Measurements from ENCODE around the gene TRO.

TRO gene

DNA sequence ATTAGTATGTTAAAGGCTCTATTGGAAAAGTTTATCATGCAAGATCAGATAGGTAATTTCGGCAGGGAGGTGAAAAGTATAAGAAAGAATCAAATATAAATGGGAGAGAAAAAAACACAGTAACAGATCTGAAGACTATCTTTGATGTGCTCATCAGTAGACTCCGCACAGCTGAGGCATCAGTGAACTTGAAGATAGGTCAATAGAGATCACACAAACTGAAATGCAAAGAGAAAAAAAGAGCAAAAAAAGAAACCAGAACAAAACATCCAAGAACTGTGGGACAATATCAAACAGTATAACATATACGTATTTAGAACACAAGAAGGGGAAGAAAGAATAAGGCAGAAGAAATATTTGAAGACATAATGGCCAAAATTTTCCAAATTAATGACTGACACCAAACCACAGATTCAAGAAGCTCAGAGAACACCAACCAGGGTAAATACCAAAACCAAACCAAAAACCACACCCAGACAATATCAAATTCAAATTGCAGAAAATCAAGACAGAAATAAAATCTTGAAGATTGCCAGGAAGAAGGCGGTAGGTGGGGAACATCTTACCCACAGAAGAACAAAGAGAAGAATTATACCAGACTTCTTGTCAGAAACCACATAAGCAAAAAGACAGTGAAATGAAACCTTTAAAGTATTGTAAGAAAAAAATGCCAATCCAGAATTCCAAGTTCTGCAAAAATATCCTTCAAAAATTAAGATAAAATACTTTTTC, 44.3 kb downstream of the TRO start:
- Histone ChIP-seq H3K4me1 (ENCODE audit: insufficient read depth, low read length) (no peaks in the 10 kb centered on the region), H3K27ac (ENCODE audit: low read length) (no peak overlapping the region), H3K4me3 (ENCODE audit: low read length) (no peak overlapping the region), H3K27me3 (ENCODE audit: insufficient read depth, low read length) (no peaks in the 10 kb centered on the region), H3K9me3 (ENCODE audit: insufficient read depth, low read depth, low read length) (no peaks in the 10 kb centered on the region), H3K36me3 (ENCODE audit: insufficient read depth, low read depth, low read length) (no peaks in the 10 kb centered on the region), H3K9ac (ENCODE audit: low read depth, low read length) (no peak overlapping the region)

DNA sequence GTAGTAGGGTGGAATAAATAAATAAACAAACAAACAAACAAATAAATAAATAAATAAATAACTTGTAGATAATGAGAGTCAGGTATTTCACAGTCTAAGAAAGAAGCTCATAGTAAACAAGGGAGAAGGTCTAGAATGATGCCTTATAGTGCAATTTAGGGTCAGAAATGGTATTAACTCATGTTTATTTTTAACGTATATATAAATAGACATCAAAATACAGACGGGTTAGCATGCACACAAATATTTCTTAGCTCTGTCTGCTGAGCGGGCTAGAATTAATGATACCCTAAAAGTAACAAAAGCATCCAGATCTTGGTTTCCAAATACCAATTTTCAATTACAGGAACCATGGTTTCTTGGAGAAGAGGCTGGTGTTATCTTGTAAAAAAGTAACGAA, 56.8 kb downstream of the TRO start:
- no peak overlapping the region for H3K9ac ChIP-seq (ENCODE audit: low read depth, low read length)

DNA sequence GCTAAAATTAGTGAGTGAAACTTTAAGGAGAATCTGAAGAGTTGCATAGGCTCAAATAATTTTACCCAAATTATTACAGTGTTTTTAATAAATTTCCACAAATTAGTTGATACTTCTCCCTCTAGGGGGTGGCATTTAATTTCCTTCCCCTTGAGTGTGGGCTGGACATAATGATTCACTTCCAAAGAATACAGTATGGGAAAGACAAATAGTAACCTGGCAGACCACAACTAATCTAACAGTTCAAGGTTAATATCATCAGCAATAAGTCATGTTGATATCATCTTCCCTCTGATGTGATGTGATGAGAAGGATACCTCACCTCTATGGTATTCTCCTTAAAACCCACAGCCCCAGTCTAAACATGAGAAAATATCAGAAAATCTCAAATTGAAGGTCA, 57.8 kb downstream of the TRO start:
- no peaks in the 10 kb centered on the region for H3K4me1 ChIP-seq (ENCODE audit: insufficient read depth, low read length)
- H3K9ac ChIP-seq (ENCODE audit: low read depth, low read length): no peak overlapping the region
- H3K9me3 ChIP-seq (ENCODE audit: insufficient read depth, low read depth, low read length): no peaks in the 10 kb centered on the region
- H3K27ac ChIP-seq (ENCODE audit: low read length): no peak overlapping the region
- H3K27me3 ChIP-seq (ENCODE audit: insufficient read depth, low read length): no peaks in the 10 kb centered on the region
- H3K36me3 ChIP-seq (ENCODE audit: insufficient read depth, low read depth, low read length): no peaks in the 10 kb centered on the region
- no peak overlapping the region for H3K4me3 ChIP-seq (ENCODE audit: low read length)

More for the DNA sequence above, 56.8 kb downstream of the TRO start:
- Histone ChIP-seq H3K4me1 (ENCODE audit: insufficient read depth, low read length) (no peaks in the 10 kb centered on the region), H3K4me3 (ENCODE audit: low read length) (no peak overlapping the region), H3K27ac (ENCODE audit: low read length) (no peak overlapping the region), H3K27me3 (ENCODE audit: insufficient read depth, low read length) (no peaks in the 10 kb centered on the region), H3K36me3 (ENCODE audit: insufficient read depth, low read depth, low read length) (no peaks in the 10 kb centered on the region), H3K9me3 (ENCODE audit: insufficient read depth, low read depth, low read length) (no peaks in the 10 kb centered on the region)

- H3K27me3 ChIP-seq (ENCODE audit: insufficient read depth, low read length): no peaks in the 10 kb centered on the region
- no peaks in the 10 kb centered on the region for H3K4me1 ChIP-seq (ENCODE audit: insufficient read depth, low read length)
- H3K4me3 ChIP-seq (ENCODE audit: low read length): no peak overlapping the region
- no peaks in the 10 kb centered on the region for H3K9me3 ChIP-seq (ENCODE audit: insufficient read depth, low read depth, low read length)
- H3K36me3 ChIP-seq (ENCODE audit: insufficient read depth, low read depth, low read length): no peaks in the 10 kb centered on the region
- H3K9ac ChIP-seq (ENCODE audit: low read depth, low read length): no peak overlapping the region
- no peak overlapping the region for H3K27ac ChIP-seq (ENCODE audit: low read length)
Measured at GRCh38 chrX:54979432-54979831, 58.8 kb downstream of the TRO start.

GRCh38 chrX:54980334-54980733, 59.7 kb downstream of the TRO start:
- H3K9me3 ChIP-seq (ENCODE audit: insufficient read depth, low read depth, low read length): no peaks in the 10 kb centered on the region

More at GRCh38 chrX:54980334-54980733, 59.7 kb downstream of the TRO start:
- H3K27me3 ChIP-seq (ENCODE audit: insufficient read depth, low read length): no peaks in the 10 kb centered on the region
- no peak overlapping the region for H3K4me3 ChIP-seq (ENCODE audit: low read length)
- no peak overlapping the region for H3K9ac ChIP-seq (ENCODE audit: low read depth, low read length)
- H3K36me3 ChIP-seq (ENCODE audit: insufficient read depth, low read depth, low read length): no peaks in the 10 kb centered on the region
- H3K27ac ChIP-seq (ENCODE audit: low read length): no peak overlapping the region
- H3K4me1 ChIP-seq (ENCODE audit: insufficient read depth, low read length): no peaks in the 10 kb centered on the region
